Ishikawa (cell line): ENCODE data around the gene TIAM1.
A peak's percentile ranks its signal among the peaks of the same experiment; 100 is the strongest.

Source experiments
- CEBPB ChIP-seq: IDR thresholded peaks from 2 replicates; pipeline ENCODE4 v1.6.1; 2012
- CREB1 ChIP-seq: IDR thresholded peaks from 2 replicates; pipeline ENCODE4 v1.6.1; 2012; ENCODE audit warnings: low read depth
- EGR1 ChIP-seq: IDR thresholded peaks from 2 replicates; pipeline ENCODE4 v1.6.1; 2012
- EP300 ChIP-seq: IDR thresholded peaks from 2 replicates; pipeline ENCODE4 v1.6.1; 2012; ENCODE audit warnings: borderline replicate concordance
- FOXM1 ChIP-seq: IDR thresholded peaks from 2 replicates; pipeline ENCODE4 v1.6.1; 2012; ENCODE audit warnings: low read depth, borderline replicate concordance
- NFIC ChIP-seq: IDR thresholded peaks from 2 replicates; pipeline ENCODE4 v1.6.1; 2012
- RAD21 ChIP-seq: IDR thresholded peaks from 2 replicates; pipeline ENCODE4 v1.6.1; 2012; ENCODE audit warnings: low read depth
- TAF1 ChIP-seq: IDR thresholded peaks from 2 replicates; pipeline ENCODE4 v1.6.1; 2012; ENCODE audit warnings: low read depth, mild to moderate bottlenecking
- TCF12 ChIP-seq: IDR thresholded peaks from 2 replicates; pipeline ENCODE4 v1.6.1; 2012; ENCODE audit warnings: low read depth
- TEAD4 ChIP-seq: IDR thresholded peaks from 2 replicates; pipeline ENCODE4 v1.6.1; 2012
- USF1 ChIP-seq: IDR thresholded peaks from 2 replicates; pipeline ENCODE4 v1.6.1; 2012
- YY1 ChIP-seq: IDR thresholded peaks from 2 replicates; pipeline ENCODE4 v1.6.1; 2012; ENCODE audit warnings: low read depth
- ZBTB7A ChIP-seq: IDR thresholded peaks from 2 replicates; pipeline ENCODE4 v1.6.1; 2012; ENCODE audit warnings: low read depth
- TF ChIP-seq, protein P1 (sequence below): IDR thresholded peaks from 2 replicates; pipeline ENCODE4 v1.6.1; 2012
- TF ChIP-seq, protein P2 (sequence below): IDR thresholded peaks from 2 replicates; pipeline ENCODE4 v1.6.1; 2012; ENCODE audit warnings: low read depth, mild to moderate bottlenecking

TIAM1 gene

DNA sequence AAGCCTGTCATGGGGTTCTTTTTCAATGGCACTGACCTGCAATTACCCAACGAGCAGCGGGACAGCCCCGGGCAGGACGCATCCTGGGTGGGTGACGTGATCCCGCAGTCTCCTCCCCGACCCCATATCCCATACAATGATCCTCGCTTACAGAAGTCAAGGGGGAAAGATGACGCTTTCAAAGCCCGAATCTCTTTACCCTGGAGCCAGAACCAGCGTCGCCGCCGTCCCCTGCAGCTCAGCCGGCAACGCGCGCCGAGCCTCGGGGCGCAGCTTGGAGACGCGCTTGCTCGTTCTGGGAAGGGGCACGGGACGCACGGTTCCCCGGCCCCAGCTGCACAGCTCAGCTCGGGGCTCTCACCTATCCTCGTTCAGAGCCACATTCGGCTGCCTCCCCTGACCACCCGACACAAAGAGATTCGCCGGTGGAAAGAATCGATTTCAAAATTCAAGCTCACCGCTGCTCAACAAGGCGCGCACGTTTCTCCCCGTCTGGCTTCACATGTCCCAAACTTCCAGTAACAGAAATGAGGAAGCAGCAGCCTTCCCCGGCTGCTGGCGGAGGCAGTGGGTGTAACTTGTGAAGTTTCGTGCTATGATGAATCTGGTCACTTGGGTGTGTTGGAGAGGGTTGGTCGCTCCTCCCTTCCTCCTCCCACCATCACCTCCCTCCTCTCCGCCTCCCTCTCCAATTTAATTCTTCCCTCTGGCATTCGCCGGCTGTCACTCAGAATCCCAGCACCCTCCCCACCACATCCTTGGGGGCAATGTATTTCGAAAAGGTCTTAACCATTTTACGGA, at the start of gene TIAM1:
TSS of gene TIAM1 (minus strand) at position 582 of the 801 bp plus-strand sequence. CDS start 77,289 bp downstream, outside the sequence.
- no peak for TF ChIP-seq TAF1
- TF ChIP-seq, protein P1, sequence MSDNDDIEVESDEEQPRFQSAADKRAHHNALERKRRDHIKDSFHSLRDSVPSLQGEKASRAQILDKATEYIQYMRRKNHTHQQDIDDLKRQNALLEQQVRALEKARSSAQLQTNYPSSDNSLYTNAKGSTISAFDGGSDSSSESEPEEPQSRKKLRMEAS = peak; percentile 65; the same call in 1 of the 2 replicates

- no peak for TF ChIP-seq TEAD4
- TF ChIP-seq TAF1 = no peak
- no peak for TF ChIP-seq CEBPB
- TF ChIP-seq, protein P1 = no peak
- TF ChIP-seq EP300 = no peak
Measured at GRCh38 chr21:31387560-31388186, 43.6 kb upstream of the TIAM1 start.

- TF ChIP-seq EP300 (no peak), TAF1 (no peak), CEBPB (no peak), CREB1 (no peak), RAD21 (no peak), TEAD4 (no peak), YY1 (no peak), ZBTB7A (no peak), EGR1 (no peak), TCF12 (no peak)
Measured at GRCh38 chr21:31386006-31386405, 41.9 kb upstream of the TIAM1 start.

- TF ChIP-seq EP300 (no peak), USF1 (no peak), FOXM1 (no peak), TCF12 (no peak), EGR1 (no peak), YY1 (no peak), CEBPB (no peak), TAF1 (no peak), NFIC (no peak), TEAD4 (no peak), RAD21 (no peak), CREB1 (no peak), ZBTB7A (no peak)
- TF ChIP-seq, protein P2, sequence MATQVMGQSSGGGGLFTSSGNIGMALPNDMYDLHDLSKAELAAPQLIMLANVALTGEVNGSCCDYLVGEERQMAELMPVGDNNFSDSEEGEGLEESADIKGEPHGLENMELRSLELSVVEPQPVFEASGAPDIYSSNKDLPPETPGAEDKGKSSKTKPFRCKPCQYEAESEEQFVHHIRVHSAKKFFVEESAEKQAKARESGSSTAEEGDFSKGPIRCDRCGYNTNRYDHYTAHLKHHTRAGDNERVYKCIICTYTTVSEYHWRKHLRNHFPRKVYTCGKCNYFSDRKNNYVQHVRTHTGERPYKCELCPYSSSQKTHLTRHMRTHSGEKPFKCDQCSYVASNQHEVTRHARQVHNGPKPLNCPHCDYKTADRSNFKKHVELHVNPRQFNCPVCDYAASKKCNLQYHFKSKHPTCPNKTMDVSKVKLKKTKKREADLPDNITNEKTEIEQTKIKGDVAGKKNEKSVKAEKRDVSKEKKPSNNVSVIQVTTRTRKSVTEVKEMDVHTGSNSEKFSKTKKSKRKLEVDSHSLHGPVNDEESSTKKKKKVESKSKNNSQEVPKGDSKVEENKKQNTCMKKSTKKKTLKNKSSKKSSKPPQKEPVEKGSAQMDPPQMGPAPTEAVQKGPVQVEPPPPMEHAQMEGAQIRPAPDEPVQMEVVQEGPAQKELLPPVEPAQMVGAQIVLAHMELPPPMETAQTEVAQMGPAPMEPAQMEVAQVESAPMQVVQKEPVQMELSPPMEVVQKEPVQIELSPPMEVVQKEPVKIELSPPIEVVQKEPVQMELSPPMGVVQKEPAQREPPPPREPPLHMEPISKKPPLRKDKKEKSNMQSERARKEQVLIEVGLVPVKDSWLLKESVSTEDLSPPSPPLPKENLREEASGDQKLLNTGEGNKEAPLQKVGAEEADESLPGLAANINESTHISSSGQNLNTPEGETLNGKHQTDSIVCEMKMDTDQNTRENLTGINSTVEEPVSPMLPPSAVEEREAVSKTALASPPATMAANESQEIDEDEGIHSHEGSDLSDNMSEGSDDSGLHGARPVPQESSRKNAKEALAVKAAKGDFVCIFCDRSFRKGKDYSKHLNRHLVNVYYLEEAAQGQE = no peak
- TF ChIP-seq, protein P1 = no peak
Measured at GRCh38 chr21:31383770-31384169, 39.7 kb upstream of the TIAM1 start.

DNA sequence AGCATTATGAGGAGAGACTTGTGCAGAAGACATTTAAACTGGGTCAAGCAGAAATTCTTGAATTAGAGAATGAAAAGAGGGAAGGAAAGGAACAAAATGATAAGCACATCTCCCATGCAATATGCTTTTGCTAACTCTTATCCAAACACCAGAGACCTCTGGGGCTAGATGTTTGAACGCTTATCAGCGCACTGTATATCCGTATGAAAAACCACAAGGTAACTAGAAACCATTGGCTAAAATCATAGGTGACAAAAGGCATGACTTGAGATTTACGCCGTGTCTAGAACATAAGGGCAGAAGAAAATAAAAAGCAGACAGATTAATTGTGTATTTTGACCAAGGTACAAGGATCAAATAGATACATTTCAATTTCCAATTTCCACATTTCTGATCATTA, 38.0 kb upstream of the TIAM1 start:
- TF ChIP-seq FOXM1 (no peak), RAD21 (no peak), CEBPB (no peak), CREB1 (no peak), YY1 (no peak)
- TF ChIP-seq, protein P2 = no peak

GRCh38 chr21:31376301-31376700, 32.2 kb upstream of the TIAM1 start:
- TF ChIP-seq TAF1 = no peak
- no peak for TF ChIP-seq TCF12
- no peak for TF ChIP-seq EP300
- TF ChIP-seq CEBPB = no peak
- TF ChIP-seq NFIC = no peak
- no peak for TF ChIP-seq RAD21
- TF ChIP-seq TEAD4 = no peak
- TF ChIP-seq FOXM1 = no peak
- TF ChIP-seq, protein P1 = no peak
- TF ChIP-seq USF1 = no peak
